PFSK-1 (cell line): ENCODE data around the gene DAPK1.

Source experiments
- FOXP2 ChIP-seq: optimal IDR thresholded peaks from 2 replicates; pipeline ENCODE3; 2011; ENCODE audit warnings: borderline replicate concordance, control low read depth, inconsistent platforms; ENCODE audit not compliant: insufficient read depth; ENCODE audit errors: extremely low read length, extremely low read depth
- REST ChIP-seq, 2 experiments: IDR thresholded peaks; 2 replicates each; pipeline versions ENCODE4 v1.6.1 to v1.8.0; 2011 to 2012; ENCODE audit warnings: low read depth in 2 of 2, low read length in 2 of 2, control low read depth in 1 of 2, inconsistent platforms in 1 of 2, mild to moderate bottlenecking in 1 of 2, moderate library complexity in 1 of 2; ENCODE audit not compliant: insufficient read depth in 1 of 2

GRCh38 chr9:87647114-87647513 lies 149.4 kb downstream of the DAPK1 start:
- TF ChIP-seq FOXP2 (no peak), REST (IDR thresholded peaks at IDR 0.05; ENCODE audit: insufficient read depth in 1 of 2, low read depth in 2 of 2, low read length in 2 of 2) (no peak)
